ENCODE data around the gene JTB.

GRCh38 chr1:153939476-153939875, 38.0 kb downstream of the JTB start:
- no peak for TF ChIP-seq CTCF (IDR thresholded peaks at IDR 0.05; ENCODE audit: poor library complexity, severe bottlenecking)
- no peak for TF ChIP-seq SMC3 (conservative IDR thresholded peaks at IDR 0.05; ENCODE audit: poor library complexity)

Data from neural cell (in vitro differentiated cells).